ENCODE data around the gene EFTUD2.
A peak's percentile ranks its signal among the peaks of the same experiment; 100 is the strongest.

Gene EFTUD2

GRCh38 chr17:44832805-44833204 is 66.4 kb downstream of the EFTUD2 start:
- no peak for TF ChIP-seq CTCF (IDR thresholded peaks at IDR 0.05; ENCODE audit: borderline replicate concordance, insufficient read depth, low read depth, low read length)
- H3K4me3 ChIP-seq (ENCODE audit: low read depth, low read length), result no peak overlapping the region

GRCh38 chr17:44831371-44831770 is 67.9 kb downstream of the EFTUD2 start:
- TF ChIP-seq CTCF (IDR thresholded peaks at IDR 0.05; ENCODE audit: borderline replicate concordance, insufficient read depth, low read depth, low read length), result no peak
- no peak overlapping the region for H3K4me3 ChIP-seq (ENCODE audit: low read depth, low read length)

- TF ChIP-seq CTCF (IDR thresholded peaks at IDR 0.05; ENCODE audit: borderline replicate concordance, insufficient read depth, low read depth, low read length), result no peak
- H3K4me3 ChIP-seq (ENCODE audit: low read depth, low read length), result peak overlapping the region; percentile 79
Measured at GRCh38 chr17:44830359-44831288, 68.6 kb downstream of the EFTUD2 start.

GRCh38 chr17:44829523-44830358 is 69.5 kb downstream of the EFTUD2 start, which contains the start of gene GJC1:
Gene GJC1, minus strand, starts transcription at chr17:44830287. Its CDS starts 24,470 bp downstream, at chr17:44805817.
- no peak for TF ChIP-seq CTCF (IDR thresholded peaks at IDR 0.05; ENCODE audit: borderline replicate concordance, insufficient read depth, low read depth, low read length)
- H3K4me3 ChIP-seq (ENCODE audit: low read depth, low read length), result peak within 1 kb of the TSS; percentile 79

DNA sequence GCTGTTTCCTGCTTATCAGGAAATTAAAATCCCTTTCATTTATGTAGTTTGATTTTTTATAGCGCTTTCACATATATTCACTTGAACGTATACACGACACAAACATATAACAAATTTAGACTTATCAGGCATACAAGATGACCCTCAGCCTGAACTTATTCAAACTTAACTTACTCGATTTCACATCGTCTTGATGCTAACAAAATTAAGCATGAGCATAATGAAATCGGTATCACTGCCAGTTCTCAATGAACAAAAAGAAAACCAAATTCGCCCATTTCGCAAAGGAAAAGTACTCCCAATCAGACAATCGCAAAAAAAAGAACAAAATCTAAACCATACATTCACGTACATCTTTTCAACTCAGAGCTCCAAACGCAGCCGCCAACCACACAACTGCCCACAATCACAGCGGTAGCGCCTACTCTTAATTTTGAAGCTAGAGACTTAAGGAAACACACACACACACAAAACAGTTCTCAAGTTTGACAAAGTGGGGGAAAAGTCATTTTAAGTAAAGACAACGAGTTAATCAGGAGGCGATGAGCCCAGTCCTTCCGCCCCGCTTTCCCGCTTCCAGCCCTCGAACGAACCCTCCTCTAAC is 70.2 kb downstream of the EFTUD2 start:
- peak overlapping the region; percentile 79 for H3K4me3 ChIP-seq (ENCODE audit: low read depth, low read length)
- TF ChIP-seq CTCF (IDR thresholded peaks at IDR 0.05; ENCODE audit: borderline replicate concordance, insufficient read depth, low read depth, low read length), result no peak

DNA sequence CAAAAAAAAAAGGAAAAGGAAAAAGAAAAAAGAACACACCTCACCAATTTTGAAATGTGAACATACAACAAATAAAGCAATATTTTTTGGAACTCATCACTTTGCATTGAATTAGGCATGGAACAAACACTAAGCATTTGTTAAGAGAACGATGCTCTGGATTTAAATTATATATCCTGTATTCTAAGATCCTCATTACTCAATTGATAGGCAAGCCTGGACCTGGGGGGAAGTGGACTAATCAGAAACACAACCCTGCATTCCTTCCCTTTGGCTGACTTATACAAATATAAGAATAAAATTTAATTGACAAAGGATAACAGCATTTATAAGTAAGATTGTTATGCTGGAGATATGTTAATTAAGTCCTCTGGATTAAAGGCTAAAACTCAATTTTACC is 71.4 kb downstream of the EFTUD2 start:
- H3K4me3 ChIP-seq (ENCODE audit: low read depth, low read length), result no peak overlapping the region
- no peak for TF ChIP-seq CTCF (IDR thresholded peaks at IDR 0.05; ENCODE audit: borderline replicate concordance, insufficient read depth, low read depth, low read length)

Measured in GM12875 (cell line).